HCEC 1CT (cell line): Measurements from ENCODE around the gene CFAP77.
A peak's percentile ranks its signal among the peaks of the same experiment; 100 is the strongest.

ENCODE experiments used
- DNase-seq: peaks from one replicate; pipeline ENCODE4 v3.0.0-alpha.2; 2017

The CFAP77 gene

GRCh38 chr9:132520612-132521011 lies 110.6 kb downstream of the CFAP77 start:
- DNase-seq, result no peak

GRCh38 chr9:132525308-132526023 lies 115.5 kb downstream of the CFAP77 start:
- no peak for DNase-seq

- no peak for DNase-seq
Observed at GRCh38 chr9:132531195-132531594, 121.2 kb downstream of the CFAP77 start.

- no peak for DNase-seq
Observed at GRCh38 chr9:132531710-132532570, 121.9 kb downstream of the CFAP77 start.

- no peak for DNase-seq
Observed at GRCh38 chr9:132534832-132535231, 124.8 kb downstream of the CFAP77 start.

- no peak for DNase-seq
Observed at GRCh38 chr9:132536124-132536523, 126.1 kb downstream of the CFAP77 start.

GRCh38 chr9:132537352-132537751 lies 127.3 kb downstream of the CFAP77 start:
- no peak for DNase-seq

GRCh38 chr9:132538071-132538470 lies 128.1 kb downstream of the CFAP77 start:
- no peak for DNase-seq

GRCh38 chr9:132539096-132539495 lies 129.1 kb downstream of the CFAP77 start:
- no peak for DNase-seq

- DNase-seq, result no peak
Observed at GRCh38 chr9:132541051-132541450, 131.0 kb downstream of the CFAP77 start.

GRCh38 chr9:132541870-132542830 lies 132.1 kb downstream of the CFAP77 start:
- DNase-seq, result no peak

- no peak for DNase-seq
Observed at GRCh38 chr9:132543251-132543650, 133.2 kb downstream of the CFAP77 start.

GRCh38 chr9:132543960-132544359 lies 133.9 kb downstream of the CFAP77 start:
- no peak for DNase-seq

- no peak for DNase-seq
Observed at GRCh38 chr9:132545578-132545977, 135.6 kb downstream of the CFAP77 start.

GRCh38 chr9:132546148-132547051 lies 136.4 kb downstream of the CFAP77 start:
- peak; percentile 2 for DNase-seq

- no peak for DNase-seq
Observed at GRCh38 chr9:132547052-132547431, 137.0 kb downstream of the CFAP77 start.

- no peak for DNase-seq
Observed at GRCh38 chr9:132547436-132547835, 137.4 kb downstream of the CFAP77 start.

GRCh38 chr9:132547976-132548730 lies 138.1 kb downstream of the CFAP77 start:
- no peak for DNase-seq

GRCh38 chr9:132548751-132549640 lies 139.0 kb downstream of the CFAP77 start:
- no peak for DNase-seq

GRCh38 chr9:132551556-132551955 lies 141.5 kb downstream of the CFAP77 start:
- no peak for DNase-seq
